Renal cortical epithelial cell (primary cell): Measurements from ENCODE around the gene MSMB. TPM values are rescaled to one million over a fixed set of nuclear protein-coding genes. Genes with fewer than 3 reads are reported as not detected.
A peak's percentile ranks its signal among the peaks of the same experiment; 100 is the strongest.
"Not testable (repeated sequence)": the region's sequence is repeated elsewhere in the genome, so short reads cannot be mapped to it uniquely, and the experiment has no call there.

Experiments
- DNase-seq: peaks from one replicate; pipeline ENCODE4 v3.0.0-alpha.2; 2011; ENCODE audit warnings: low read depth
- total RNA-seq: library from RNA; depleted of rRNA; stranded (reverse); fragments of >200 nt; gene quantifications from 2 replicates; pipeline ENCODE4 v1.2.3, GENCODE V29; 2014

The MSMB gene
- total RNA-seq, 1 donor from 2014 or later, result not detected

DNA sequence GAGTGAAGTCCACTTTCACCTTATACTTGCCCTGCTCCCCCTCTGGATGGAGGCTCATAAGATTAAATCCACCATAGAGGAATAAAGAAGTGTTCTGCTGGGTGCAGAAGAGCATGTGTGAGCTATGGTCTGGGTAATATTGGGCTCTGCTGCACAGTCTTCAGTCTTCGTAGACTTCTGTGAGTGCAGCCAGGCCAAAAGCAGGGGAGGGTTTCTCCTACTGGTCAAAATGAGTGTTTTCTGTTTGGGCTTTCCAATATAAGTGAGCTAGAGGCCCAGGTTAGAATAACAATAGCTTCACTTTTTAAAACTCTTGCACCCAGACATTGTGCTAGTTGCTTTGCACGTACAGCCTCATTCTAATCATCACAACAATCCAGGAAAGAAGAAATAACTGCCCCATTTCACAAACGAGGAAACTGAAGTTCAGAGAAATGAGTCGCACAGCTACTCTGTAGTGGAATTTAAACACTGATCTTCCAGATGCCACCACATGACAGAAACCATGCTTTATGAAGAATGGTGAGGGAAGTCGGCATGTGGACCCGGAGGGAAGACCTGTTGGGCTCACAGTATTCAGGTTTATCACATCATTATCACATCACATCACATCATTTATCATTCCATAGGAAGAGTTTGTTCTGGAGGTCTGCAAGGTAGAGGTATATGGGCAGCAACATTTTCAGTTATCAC is 23.8 kb upstream of the MSMB start:
- no peak for DNase-seq

DNA sequence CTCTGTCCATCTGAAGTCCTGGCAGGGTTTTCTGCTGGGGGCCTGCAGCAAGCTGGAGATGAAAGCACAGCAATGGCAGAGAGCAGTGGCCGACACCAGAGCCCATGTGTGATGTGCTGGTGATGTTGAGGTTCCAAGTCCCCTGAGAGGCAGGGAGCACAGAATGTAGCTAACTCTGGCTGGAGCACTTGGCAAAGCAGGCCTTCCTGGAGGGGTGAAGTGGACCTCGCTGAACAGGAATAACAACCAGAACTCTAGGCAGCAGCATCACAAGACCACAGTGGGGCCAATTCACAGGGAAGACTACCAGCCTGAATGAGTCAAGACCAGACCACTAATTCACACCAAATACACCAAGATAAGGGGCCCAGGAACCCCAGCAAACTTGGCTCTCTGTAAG is 22.8 kb upstream of the MSMB start:
- no peak for DNase-seq

DNA sequence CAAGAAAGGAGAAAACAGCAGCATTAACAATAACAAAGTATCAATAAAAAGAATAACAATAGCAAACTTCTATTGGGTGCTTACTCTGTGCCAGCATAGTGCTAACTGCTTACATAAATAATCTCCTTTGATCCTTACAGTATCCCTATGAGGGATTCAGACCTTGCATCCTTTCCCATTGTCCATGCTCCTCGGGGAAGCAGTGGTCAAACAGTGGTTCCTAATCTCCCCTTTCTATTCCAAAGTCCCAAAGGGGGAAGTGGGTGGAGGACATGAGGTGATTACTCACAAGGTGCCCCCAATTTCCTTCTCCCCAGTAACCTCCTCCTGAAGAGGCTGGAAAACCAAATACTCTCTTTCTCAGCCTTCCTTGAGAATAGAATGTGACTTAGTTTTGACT is 22.0 kb upstream of the MSMB start:
- no peak for DNase-seq

DNA sequence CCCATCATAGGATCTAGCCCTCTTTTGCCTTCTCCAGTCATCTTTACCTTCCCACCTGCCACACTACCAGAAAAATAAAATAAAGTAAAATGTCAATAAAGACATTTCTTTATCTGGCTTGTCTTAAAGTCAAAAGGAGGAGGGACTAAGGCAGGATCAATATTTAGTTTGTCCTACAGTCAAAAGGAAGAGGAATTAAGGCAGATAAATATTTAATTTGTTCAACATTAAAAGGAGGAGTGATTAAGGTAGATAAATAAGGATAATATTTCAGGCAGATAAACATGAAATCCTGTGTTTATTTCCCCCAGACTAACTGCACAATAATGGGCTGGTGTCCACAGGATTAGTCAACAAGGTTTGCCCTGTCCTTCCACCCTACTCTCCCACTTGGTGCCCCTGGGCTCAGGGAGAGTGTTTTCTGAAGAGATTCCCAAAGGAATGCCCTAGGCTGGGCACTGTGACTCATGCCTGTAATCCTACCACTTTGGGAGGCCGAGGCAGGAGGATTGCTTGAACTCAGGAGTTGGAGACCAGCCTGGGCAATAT is 18.3 kb upstream of the MSMB start:
- DNase-seq, result no peak

DNA sequence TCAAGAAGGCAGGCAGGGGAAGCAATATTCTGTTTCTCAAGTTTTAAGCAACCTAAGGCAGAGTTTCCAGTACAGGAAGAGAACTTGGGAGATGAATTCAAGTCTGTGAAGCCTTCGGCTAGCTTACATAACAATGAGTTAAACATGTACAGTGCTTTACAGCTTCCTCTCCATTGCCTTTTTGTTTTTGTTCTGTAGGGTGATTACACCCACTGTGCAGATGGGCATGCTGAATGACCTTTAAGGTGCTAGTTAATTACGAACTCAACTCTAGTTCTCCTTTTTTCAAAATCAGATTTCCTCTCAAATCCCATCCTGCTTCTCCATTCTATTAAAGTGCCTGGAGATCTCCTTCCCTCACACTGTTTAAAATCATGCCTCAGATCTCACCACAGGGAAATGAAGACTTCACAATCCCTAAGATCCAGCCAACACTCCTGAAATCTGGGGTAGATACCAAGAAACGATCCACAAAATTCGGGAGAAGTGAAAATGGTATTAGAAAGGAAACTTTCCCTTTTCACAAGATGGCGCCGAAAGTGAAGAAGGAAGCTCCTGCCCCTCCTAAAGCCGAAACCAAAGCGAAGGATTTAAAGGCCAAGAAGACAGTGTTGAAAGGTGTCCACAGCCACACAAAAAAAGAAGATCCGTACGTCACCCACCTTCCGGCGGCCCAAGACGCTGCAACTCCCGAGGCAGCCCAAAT is 16.8 kb upstream of the MSMB start:
- DNase-seq, result no peak

DNA sequence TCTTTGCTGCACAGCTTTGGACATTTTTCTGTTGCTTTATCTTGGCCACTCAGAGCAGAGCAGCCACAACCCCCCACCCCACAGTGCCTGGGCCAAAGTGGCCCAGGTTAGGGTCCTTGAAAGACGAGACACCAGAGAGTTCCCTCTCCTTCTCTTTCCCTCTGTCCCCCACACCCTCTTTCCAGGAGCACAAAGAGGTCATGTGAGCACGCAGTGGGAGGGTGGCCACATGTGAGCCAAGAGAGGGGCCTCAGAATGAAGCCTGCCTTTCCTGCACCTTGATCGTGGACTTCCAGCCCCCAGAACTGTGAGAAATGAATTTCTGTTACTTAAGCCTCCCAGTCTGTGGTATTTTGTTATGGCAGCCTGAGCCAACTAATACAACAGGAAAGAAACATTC is 14.6 kb upstream of the MSMB start:
- no peak for DNase-seq

DNA sequence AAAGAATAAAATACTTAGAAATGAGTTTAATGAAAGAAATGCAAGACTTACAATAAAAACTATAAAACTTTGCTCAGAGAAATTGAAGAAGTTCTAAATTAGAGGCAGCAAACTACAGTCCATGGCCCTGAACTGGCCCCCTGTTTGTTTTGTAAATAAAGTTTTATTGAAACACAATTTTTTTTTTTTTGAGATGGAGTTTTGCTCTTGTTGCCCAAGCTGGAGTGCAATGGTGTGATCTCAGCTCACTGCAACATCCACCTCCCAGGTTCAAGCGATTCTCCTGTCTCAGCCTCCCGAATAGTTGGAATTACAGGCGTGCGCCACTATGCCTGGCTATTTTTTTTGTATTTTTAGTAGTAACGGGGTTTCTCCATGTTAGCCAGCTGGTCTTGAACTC is 11.9 kb upstream of the MSMB start:
- DNase-seq, result not testable (repeated sequence)

DNA sequence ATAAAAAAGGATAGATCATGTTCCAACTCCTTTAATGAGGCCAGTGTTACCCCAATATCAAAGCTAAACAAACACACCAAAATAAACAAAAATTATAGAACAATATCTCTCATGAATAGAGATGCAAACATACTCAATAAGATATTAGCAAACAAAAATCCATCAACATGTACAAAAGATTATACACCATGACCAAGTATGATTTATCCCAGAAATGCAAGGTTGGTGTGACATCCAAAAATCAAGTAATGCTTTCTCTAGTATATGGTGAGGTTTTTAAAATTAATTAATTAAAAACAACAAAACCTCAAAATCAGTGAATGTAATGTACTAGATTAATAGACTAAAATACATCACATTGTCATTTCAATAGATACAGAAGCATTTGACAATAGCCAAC is 11.0 kb upstream of the MSMB start:
- DNase-seq, result no peak

DNA sequence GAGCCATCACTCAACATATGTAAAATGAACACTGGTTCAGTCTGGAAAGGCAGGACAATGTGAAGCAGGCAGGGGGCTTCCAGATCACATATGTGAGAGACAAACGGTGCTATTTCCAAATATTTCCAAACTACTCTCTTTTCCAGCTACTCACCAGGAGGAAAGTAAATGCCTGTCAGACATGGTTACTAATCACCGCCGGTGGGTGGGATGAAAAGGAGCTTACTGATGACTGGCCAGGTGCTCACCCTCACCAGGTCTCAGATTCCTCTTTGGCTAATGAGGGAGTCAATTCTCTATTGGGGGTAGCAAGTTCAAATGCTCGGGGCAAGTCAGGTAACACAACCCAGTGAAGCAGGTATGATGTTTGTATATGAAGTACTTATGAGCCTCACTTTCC is 9.7 kb upstream of the MSMB start:
- no peak for DNase-seq

DNA sequence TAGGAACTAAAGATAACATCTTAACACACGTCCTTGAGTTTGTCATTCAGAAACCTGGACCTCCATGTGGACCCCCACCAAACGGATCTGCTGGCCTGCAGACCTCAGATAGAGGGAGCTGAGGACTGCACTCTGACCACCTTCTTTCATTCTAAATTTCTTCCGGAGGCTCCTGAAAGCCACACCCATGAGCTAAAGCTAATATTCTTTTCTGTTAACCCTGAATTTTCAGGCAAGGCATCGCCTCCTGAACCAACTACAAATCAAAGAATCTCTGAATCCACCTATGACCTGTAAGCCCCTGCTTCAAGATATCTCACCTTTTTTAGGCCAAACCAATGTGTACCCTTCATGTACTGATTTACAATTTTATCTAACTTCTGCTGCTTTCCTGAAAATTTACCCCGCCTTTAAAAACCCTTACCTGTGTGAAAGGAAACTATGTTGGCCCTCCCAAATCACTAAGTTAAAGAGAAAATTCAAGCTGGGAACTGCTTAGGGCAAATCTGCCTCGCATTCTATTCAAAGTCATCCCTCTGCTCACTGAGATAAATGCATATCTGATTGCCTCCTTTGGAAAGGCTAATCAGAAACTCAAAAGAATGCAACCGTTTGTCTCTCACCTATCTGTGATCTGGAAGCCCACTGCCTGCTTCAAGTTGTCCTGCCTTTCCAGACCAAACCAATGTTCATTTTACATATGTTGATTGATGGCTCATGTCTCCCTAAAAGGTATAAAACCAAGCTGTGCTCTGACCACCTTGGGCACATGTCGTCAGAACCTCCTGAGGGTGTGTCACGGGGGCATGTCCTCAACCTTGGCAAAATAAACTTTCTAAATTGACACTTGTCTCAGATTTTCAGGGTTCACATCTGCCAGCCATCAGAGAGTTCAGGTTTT is 7.7 kb upstream of the MSMB start:
- DNase-seq, result no peak

DNA sequence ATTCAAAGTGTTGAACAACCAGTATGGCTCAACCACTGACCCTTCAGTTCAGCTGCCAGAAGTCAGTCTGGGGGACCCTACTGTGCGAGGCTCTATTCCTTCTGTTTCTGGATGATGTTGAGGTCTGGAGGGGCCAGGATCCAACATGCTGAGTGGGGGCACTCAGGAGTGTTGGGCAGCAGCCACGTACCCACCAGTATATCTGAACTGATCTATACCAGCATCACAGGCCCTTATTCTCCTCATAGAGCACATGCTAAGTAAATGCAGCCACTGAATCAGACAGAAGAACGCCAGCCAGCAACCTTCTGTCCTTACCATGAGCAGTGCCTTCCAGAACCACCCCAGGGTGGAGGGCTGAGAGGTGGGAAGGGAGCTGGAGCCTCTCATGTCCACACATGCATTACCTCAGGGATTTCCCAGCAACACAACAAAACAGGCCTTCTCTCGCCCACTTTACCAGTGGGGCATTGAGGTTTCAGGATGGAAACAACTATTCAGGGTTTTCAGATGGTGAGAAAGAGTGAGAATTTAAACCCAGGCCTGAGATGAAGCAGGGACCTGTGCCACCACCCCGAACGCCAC is 6.8 kb upstream of the MSMB start:
- DNase-seq, result no peak

DNA sequence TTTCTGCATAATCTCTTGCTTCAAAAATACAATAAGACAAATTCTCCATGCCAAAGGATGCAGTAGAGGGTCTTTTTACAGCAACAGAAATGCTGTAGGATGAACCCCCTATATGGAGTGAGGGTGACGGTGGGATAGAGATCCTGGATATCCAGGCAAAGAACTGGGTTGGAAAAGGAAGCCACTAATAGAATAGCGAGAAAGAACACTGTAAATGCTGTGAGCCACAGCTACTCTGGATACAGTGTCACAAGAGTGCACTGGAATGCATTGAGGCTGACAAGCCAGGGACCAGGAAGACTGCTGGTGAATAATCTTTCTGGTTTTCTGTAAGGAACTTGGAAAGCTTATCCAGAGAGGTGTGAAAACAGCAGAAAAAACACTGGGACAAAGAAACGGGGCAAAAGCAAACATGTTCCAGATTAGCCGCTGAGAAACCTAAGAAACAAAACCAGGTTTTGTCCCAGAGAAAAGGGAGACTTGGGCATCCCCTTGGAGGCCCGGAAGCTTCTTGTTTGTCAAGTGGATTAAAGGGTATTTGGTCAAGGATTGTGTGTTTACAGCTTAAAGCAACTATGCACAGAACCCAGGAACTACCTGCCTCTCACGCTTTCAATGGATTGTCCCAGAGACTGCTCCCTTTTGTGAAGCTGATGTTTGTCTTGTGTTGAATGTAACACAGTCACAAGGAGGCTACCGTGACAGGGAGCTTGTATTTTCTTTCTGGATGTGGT is 6.2 kb upstream of the MSMB start:
- DNase-seq, result no peak

DNA sequence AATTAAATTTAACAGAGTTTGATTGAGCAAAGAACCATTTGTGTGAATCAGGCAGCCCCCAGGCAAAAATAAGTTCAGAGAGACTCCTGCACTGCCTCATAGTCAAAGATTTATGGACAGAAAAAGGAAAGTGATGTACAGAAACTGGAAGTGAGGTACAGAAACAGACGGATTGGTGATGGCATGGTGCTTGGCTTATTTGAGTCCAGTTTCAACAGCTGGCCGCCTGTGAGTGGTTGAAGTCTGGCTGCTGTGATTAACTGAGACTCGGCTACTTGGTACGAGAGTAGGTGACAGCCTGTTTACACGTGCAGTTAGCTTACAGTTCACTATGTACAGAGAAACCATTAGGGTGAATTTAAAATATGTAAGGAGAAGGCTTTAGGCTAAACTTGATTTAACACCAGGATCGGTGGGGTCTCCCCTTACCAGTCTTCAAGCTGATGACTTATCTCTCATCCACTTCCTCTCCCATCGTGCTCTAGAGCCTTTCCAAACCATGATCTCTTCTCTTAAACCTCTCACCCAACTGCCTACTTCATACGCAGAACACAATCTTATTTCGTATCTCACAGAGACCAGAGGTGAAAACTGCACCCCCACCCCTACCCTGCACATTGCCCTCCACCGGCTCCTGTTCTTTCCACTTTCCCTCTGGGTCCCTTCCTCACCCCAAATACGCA is 5.0 kb upstream of the MSMB start:
- no peak for DNase-seq

DNA sequence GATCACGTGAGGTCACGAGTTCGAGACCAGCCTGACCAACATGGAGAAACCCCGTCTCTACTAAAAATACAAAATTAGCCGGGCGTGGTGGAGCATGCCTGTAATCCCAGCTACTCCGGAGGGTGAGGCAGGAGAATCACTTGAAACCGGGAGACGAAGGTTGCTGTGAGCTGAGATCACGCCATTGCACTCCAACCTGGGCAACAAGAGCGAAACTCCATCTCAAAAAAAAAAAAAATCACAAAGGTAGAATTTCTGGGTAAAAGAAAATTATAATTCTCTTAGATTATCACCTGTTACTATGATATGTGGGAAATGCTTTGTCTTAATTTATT is 3.4 kb upstream of the MSMB start:
- not testable (repeated sequence) for DNase-seq

DNA sequence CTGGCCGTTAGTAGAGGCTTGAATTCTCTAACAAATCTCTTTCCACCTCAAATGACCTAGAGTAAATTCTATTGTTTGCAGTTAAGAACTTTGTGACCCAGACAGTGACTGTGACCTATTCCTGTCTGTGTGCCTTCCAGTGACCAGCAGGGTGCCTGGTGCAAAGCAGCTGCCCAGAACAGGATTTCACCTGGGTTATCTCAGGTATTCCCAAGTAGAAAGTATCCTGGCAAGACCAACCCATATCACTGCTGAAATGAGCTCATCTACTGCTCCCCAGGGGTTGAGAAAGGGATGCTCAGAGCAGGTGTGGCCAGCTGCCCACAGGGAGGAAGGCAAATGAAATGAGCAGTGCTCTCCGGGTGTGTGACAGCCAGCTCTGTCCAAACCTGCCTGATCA is 2.1 kb upstream of the MSMB start:
- DNase-seq, result no peak

DNA sequence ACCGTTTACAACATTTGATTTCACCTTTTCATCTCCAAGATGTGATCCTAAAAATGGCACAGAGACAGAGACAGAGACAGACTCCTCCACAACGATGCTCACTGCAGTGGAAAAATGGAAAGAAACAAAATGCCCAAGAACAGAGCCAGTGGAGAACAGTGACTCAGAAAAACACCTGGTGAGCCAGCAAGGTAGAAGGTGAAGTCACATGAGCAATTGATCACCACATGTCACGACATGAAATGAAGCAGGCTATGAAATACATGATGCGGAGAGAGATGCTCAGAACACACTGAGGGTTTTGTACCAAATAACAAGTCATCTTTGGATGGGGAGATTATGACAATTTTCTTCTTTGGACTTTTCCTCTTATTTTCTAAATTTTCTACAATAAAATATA is 3.5 kb downstream of the MSMB start:
- no peak for DNase-seq

DNA sequence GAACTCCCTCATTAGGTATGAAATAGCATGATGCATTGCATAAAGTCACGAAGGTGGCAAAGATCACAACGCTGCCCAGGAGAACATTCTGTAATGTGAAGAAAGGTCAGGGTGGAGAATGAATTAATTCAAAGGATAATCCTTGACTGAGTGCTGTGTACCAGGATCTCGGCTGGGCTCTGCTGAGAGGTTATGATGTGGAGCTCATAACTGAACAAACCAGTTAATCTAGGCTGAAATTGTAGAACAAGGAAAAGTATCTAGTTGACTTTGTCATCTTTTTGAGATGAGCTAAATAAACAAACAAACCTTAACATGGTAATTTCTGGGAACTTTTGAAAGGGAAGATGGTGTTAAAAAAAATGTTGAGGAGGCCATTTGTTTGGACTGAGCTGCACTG is 6.1 kb downstream of the MSMB start:
- DNase-seq, result no peak

DNA sequence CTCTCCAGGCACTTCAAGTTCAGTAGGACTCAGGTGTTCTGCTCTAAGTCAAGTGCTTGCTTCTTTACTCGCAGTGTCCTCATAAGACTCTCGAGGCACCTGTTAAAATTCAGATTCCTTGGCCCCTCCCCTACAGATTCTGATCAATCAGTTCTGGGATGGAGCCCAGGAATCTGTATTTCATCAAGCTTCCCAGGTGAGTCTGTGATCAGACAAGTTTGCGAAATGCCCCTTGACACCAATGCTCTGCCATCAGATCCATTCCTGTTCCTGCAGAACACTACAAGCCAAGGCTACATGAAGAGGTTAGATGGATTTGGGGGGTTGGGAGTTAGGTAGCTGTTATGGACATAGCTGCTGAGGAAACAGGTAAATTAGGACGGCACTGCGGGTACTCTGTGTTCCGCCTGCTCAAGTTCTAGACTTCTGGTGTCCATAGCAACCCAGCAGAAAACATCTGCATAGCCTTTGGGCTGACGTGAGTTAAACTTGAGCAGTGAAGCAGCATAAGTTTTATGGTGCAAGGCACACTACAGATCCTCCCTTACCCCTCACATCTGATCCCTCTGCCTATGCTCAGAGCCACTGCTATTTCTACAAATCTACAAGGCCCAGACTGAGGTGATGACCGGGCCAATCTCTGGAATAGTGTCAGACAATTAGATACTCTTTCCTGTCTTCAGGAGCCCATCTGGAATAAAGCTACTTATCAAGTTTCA is 8.8 kb downstream of the MSMB start:
- no peak for DNase-seq

DNA sequence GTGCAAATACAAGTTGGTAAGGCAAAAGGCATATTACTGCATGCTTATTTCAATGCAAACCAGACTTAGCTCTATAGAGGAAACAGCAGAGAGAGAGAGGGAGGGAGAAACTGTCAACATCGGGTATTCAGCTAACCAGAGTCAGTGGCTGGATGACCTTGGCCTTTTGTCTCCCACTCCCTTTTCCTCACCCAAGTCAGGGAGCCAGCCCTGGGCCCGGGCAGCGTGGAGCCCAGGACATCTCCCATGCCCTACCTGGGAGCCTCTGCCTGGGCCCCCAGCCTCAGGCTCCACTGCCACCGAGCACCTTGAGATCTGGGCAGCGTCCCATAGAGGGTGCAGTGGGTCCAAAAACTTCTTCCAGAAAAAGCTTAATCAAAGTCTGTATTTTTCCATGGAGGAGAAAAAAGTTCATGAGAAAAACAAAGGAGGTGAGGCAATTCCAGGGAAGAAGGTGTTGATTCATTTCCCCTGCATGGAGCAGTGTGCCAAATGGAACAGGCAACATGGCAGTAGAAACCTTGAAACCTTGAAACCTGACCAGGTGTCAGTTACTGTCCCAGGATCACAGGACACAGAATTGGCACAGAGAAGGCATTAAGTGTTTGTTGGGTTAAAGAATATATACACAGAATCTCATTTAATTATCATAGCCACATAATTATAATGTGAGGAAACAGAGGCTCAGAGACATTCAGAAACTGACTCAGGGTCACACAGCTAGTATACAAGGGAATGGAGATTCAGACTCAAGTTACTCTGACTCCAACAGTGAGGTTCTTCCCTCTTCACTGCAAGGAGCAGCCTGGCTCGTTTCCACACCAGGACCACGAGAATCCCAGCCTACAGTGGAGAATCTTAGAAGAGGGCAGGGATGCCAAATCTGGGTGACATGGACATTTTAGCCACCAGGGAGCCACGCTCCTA is 9.9 kb downstream of the MSMB start:
- DNase-seq, result peak; percentile 28
